HG02763 (cell line): ENCODE results near the gene ACMSD.
"Not testable (repeated sequence)": the region's sequence is repeated elsewhere in the genome, so short reads cannot be mapped to it uniquely, and the experiment has no call there.

Experiments
- ATAC-seq: cut with Tn5 transposase; IDR thresholded peaks from one replicate; pipeline ENCODE4 v1.9.1; 2021; ENCODE audit warnings: mild to moderate bottlenecking, moderate library complexity; ENCODE audit not compliant: unreplicated experiment

ACMSD gene

DNA sequence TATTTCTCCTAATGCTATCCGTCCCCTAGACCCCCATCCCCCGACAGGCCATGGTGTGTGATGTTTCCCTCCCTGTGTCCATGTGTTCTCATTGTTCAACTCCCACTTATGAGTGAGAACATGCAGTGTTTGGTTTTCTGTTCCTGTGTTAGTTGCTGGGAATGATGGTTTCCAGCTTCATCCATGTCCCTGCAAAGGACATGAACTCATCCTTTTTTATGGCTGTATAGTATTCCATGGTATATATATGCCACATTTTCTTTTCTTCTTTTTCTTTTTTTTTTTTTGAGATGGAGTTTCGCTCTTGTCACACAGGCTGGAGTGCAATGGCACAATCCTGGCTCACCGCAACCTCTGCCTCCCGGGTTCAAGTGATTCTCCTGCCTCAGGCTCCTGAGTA is 9.2 kb downstream of the ACMSD start:
- not testable (repeated sequence) for ATAC-seq

- no peak for ATAC-seq
These were observed 14.1 kb downstream of the ACMSD start for GRCh38 chr2:134852518-134852917.

GRCh38 chr2:134855709-134856108 is 17.3 kb downstream of the ACMSD start:
- no peak for ATAC-seq

DNA sequence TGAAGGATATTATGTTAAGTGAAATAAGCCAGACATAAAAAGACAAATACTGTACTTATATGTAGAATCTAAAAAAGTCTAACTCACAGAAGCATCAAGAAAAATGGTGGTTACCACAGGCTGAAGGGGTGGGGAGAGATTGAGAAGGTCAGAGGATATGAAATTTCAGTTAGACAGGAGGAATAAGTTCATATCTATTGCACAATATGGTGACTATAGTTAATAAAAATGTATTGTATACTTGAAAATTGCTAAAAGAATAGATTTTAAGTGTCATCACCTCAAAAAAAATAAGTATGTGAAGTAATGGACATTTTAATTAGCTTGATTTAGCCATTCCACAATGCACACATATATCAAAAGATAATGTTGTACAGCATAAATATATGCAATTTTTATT is 19.8 kb downstream of the ACMSD start:
- ATAC-seq: no peak

- ATAC-seq: no peak
These were observed 22.8 kb downstream of the ACMSD start for GRCh38 chr2:134861173-134861572.

GRCh38 chr2:134862069-134862468 is 23.7 kb downstream of the ACMSD start:
- ATAC-seq: no peak

DNA sequence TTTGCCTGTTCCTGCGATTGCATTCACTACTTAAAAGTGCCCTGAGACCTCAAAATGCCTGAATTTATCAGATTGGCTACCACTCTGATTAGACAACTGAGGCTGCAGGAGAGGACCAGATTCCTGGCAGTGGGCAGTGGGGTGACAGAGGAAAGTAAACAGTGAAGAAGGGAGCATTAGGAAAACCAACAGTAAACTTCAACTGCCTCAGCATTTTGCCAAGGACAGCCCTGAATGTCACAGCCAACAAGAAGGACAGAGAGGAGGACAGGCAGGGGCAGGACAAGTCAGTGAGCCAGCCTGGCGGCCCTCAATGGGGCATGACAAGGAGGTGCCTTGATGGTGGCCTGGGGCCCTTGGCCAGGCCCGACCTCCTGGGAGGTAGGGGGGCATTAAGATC is 24.3 kb downstream of the ACMSD start:
- no peak for ATAC-seq

GRCh38 chr2:134863446-134863845 is 25.0 kb downstream of the ACMSD start:
- ATAC-seq: no peak

DNA sequence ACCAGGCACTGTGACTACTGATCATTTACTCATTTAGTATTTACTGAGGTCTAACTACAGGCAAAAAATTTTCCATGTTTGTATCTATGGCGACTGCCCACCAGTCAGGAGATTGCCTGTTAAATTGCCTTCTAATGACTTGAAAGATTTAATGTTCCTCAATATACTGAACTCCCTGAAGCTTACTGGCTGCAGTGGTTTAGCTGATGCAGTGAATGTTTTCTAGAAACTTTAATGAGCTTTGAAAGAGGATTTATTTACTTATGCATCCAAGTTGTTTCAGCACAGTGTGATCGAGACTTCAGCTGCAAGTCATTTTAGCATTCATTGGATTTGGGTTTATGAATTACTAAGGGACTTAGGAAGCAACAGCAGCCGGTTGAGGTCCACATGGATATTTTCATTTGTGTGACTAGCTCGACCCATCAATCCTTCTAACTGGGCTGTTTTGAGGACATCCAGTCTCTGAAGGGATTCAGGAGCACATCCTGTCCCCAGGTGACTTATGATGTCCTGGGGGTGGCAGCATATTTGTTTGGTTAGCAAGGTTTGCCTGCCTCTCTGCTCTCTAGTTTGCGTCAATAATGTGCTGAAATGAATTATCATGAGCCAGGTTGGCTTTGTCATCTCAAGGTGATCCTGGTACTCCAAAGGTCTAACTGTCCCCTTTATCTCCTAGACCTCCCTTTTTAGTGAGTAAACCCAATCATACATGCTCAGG is 26.8 kb downstream of the ACMSD start:
- ATAC-seq: no peak

GRCh38 chr2:134866498-134867099 is 28.2 kb downstream of the ACMSD start:
- no peak for ATAC-seq

DNA sequence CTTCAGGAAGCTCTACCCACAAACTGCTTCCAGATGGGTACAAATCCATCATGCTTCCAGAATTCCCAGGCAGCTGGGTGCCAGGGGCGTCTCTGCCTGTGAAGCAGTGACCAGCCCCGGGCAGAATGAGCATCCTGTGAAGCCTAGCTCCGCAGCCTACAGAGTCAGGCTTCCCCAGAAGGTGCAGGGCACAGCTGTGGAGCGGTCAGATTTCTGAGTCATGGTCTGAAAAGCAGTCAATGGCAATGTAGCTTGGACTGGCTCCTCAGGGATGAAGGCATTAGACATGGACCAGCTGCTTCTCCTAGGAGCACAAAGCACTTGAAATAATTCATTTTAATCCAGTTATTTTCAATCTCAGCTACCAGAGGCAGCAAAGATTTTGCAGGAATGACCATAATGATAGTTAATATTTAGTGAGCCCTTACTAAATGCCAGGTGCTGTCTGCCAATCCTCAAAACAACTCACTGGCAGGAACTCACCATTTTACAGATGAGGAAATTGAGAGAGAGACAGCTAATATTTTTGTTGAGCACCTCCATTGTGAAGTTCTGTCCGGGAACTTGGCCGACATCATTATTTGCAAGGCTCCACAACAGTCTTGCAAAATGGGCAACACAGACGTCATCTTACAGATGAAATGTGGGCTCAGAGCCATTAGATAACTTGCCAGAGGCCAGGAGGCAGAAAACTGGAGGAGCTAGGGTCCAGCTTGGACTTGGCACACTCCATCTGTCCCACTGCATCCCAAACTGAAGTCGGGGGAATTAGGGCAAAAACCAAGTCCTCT is 31.7 kb downstream of the ACMSD start:
- no peak for ATAC-seq

- no peak for ATAC-seq
These were observed 34.7 kb downstream of the ACMSD start for GRCh38 chr2:134873152-134873551.

GRCh38 chr2:134875309-134875708 is 36.9 kb downstream of the ACMSD start:
- ATAC-seq: no peak

DNA sequence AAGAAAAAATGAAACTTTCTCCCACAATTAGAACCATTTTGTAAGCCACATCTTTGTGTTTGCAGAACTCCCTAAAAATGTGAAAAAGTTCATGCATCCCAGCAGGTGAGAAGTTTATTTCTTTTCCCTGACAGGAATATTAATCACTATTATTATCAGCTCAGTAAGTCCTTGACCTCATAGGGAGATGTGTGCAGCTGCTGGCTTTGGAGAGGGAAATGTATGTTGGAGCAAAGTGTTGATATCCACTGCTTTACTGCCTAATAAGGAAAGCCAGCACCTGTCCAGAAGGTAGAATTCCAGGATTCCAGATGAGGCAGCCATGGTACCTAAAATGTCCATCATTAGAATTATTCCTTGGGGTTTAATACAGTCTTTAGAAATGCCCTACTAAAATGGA is 44.4 kb downstream of the ACMSD start:
- no peak for ATAC-seq

GRCh38 chr2:134883552-134884293 is 45.3 kb downstream of the ACMSD start:
- ATAC-seq: no peak

GRCh38 chr2:134884435-134884834 is 46.0 kb downstream of the ACMSD start:
- ATAC-seq: no peak

GRCh38 chr2:134892282-134893035 is 54.0 kb downstream of the ACMSD start:
- ATAC-seq: no peak

GRCh38 chr2:134897932-134898331 is 59.5 kb downstream of the ACMSD start:
- no peak for ATAC-seq

- ATAC-seq: no peak
These were observed 60.8 kb downstream of the ACMSD start for GRCh38 chr2:134899204-134899603.

DNA sequence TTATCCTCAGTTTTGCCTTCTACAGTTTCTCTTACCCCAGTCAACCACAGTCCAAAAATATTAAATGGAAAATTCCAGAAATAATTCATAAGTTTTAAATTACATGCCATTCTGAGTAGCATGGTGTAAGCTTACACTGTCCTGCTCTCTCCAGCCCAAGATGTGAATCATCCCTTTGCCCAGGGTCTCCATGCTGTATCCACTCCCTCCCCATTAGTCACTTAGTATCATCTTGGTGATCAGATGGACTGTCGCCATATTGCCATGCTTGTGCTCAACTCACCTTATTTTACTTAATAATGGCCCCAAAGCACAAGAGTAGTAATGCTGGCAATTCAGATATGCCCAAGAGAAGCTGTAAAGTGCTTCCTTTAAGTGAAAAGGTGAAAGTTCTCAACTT is 61.7 kb downstream of the ACMSD start:
- ATAC-seq: no peak

DNA sequence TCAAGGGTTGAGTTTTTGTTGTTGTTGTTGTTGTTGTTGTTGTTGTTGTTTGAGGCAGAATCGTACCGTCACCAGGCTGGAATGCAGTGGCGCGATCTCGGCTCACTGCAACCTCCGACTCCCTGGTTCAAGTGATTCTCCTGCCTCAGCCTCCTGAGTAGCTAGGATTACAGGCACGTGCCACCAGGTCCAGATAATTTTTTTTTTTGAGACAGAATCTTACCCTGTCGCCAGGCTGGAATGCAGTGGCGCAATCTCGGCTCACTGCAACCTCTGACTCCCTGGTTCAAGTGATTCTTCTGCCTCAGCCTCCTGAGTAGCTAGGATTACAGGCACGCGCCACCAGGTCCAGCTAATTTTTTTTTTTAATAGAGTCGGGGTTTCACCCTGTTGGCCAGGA is 65.3 kb downstream of the ACMSD start:
- ATAC-seq: not testable (repeated sequence)
